OCI-LY1 (cell line): ENCODE results near the gene DEGS1.

ENCODE experiments used
- CTCF ChIP-seq: fragments of 200-600 bp; sonication (generic), shearing (Covaris generic); IDR thresholded peaks from 2 replicates; pipeline ENCODE4 v1.5.1; 2017; ENCODE audit warnings: mild to moderate bottlenecking, antibody characterized with exemption, low read length, moderate library complexity, mixed read lengths
- EZH2 ChIP-seq: fragments of 200-600 bp; sonication (generic), shearing (Covaris generic); IDR thresholded peaks from 2 replicates; pipeline ENCODE4 v1.8.0; 2017; ENCODE audit warnings: borderline replicate concordance, mixed run types, mild to moderate bottlenecking, antibody characterized with exemption, low read length, moderate library complexity, mixed read lengths

DNA sequence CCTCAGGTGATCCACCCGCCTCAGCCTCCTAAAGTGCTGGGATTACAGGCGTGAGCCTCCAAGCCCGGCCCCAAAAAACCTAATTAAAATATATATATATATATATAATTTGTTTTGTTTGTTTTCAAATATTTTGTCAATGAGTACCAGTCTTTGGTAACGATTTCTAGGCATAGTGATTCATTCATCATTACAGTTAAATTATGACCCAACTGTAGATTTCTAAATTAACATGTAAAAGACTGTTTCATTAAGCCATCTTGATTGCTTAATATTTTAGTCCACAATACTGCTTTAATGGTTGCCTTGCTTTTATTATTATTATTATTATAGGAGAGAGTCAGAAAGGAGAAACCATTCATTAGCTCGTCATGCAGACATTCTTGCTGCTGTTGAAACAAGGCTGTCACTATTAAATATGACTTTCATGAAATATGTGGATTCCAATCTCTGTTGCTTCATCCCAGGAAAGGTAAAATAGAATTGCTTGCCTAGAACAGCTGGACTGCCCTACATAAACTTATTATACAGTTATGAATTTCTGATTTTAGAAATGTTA, 49.2 kb upstream of the DEGS1 start:
- TF ChIP-seq EZH2 (no peak), CTCF (no peak)
